MG63 (cell line): Measurements from ENCODE around the gene RNF111. TPM values are rescaled to one million over a fixed set of nuclear protein-coding genes. Genes with fewer than 3 reads are reported as not detected.

Experiments
- DNase-seq: peaks from one replicate; pipeline ENCODE4 v3.0.0-alpha.2; 2020
- H3K27me3 ChIP-seq: fragments of 250-450 bp; sonication (Bioruptor Pico); 2 replicates; pipeline ENCODE4 v1.5.1; 2020; ENCODE audit warnings: mild to moderate bottlenecking, moderate library complexity
- H3K36me3 ChIP-seq: fragments of 250-450 bp; sonication (Bioruptor Pico); 2 replicates; pipeline ENCODE4 v1.5.1; 2020; ENCODE audit warnings: mild to moderate bottlenecking, moderate library complexity
- H3K4me3 ChIP-seq: fragments of 250-450 bp; sonication (Bioruptor Pico); 2 replicates; pipeline ENCODE4 v1.5.1; 2020; ENCODE audit warnings: mild to moderate bottlenecking, moderate library complexity
- H3K9me3 ChIP-seq: fragments of 250-450 bp; sonication (Bioruptor Pico); 2 replicates; pipeline ENCODE4 v1.5.1; 2020; ENCODE audit warnings: mild to moderate bottlenecking, moderate library complexity
- total RNA-seq: library from RNA; depleted of rRNA; stranded (reverse); fragments of >200 nt; shearing (Covaris generic); gene quantifications from 2 replicates; pipeline ENCODE4 v1.2.3, GENCODE V29; 2014; ENCODE audit warnings: low replicate concordance; rRNA removed

RNF111 gene
- 11.8 and 16.0 TPM in 2 replicates for total RNA-seq

GRCh38 chr15:58987491-58988005 is at the start of gene RNF111:
TSS of gene RNF111 (plus strand) at chr15:58987663. CDS start at chr15:59030823, 43,160 bp downstream.
- Histone ChIP-seq H3K27me3 (no peaks in the 10 kb centered on the region), H3K9me3 (no peaks in the 10 kb centered on the region), H3K4me3 (peak within 1 kb of the TSS; percentile 97), H3K36me3 (peaks cover 12% of the 10 kb centered on the region)
- DNase-seq, result peak; percentile 95

- Histone ChIP-seq H3K36me3 (no peaks in the 10 kb centered on the region), H3K9me3 (peaks cover 2% of the 10 kb centered on the region; the same call in 1 of the 2 replicates), H3K27me3 (no peaks in the 10 kb centered on the region), H3K4me3 (no peak overlapping the region)
- peak; percentile 12 for DNase-seq
Observed at GRCh38 chr15:58947179-58947578, 40.3 kb upstream of the RNF111 start.

GRCh38 chr15:58951388-58952007 is 36.0 kb upstream of the RNF111 start:
- peak; percentile 23 for DNase-seq
- H3K9me3 ChIP-seq, result peaks cover 2% of the 10 kb centered on the region; the same call in 1 of the 2 replicates
- no peaks in the 10 kb centered on the region for H3K36me3 ChIP-seq
- H3K27me3 ChIP-seq, result no peaks in the 10 kb centered on the region
- H3K4me3 ChIP-seq, result no peak overlapping the region

- Histone ChIP-seq H3K36me3 (no peaks in the 10 kb centered on the region), H3K27me3 (no peaks in the 10 kb centered on the region), H3K9me3 (peaks cover 2% of the 10 kb centered on the region; the same call in 1 of the 2 replicates), H3K4me3 (no peak overlapping the region)
- DNase-seq, result no peak
Observed at GRCh38 chr15:58952751-58953150, 34.7 kb upstream of the RNF111 start.

- Histone ChIP-seq H3K4me3 (no peak overlapping the region), H3K27me3 (no peaks in the 10 kb centered on the region), H3K9me3 (no peaks in the 10 kb centered on the region), H3K36me3 (no peaks in the 10 kb centered on the region)
- DNase-seq, result peak; percentile 41
Observed at GRCh38 chr15:58957101-58957973, 30.1 kb upstream of the RNF111 start.

GRCh38 chr15:58958811-58959210 is 28.7 kb upstream of the RNF111 start:
- H3K4me3 ChIP-seq, result no peak overlapping the region
- no peaks in the 10 kb centered on the region for H3K9me3 ChIP-seq
- H3K27me3 ChIP-seq, result no peaks in the 10 kb centered on the region
- no peaks in the 10 kb centered on the region for H3K36me3 ChIP-seq
- DNase-seq, result no peak

- Histone ChIP-seq H3K27me3 (no peaks in the 10 kb centered on the region), H3K4me3 (no peak overlapping the region), H3K9me3 (no peaks in the 10 kb centered on the region), H3K36me3 (no peaks in the 10 kb centered on the region)
- DNase-seq, result no peak
Observed at GRCh38 chr15:58962136-58962535, 25.3 kb upstream of the RNF111 start.

- Histone ChIP-seq H3K27me3 (no peaks in the 10 kb centered on the region), H3K36me3 (no peaks in the 10 kb centered on the region), H3K4me3 (no peak overlapping the region), H3K9me3 (no peaks in the 10 kb centered on the region)
- DNase-seq, result no peak
Observed at GRCh38 chr15:58962662-58963565, 24.5 kb upstream of the RNF111 start.

GRCh38 chr15:58966698-58967097 is 20.8 kb upstream of the RNF111 start:
- no peak for DNase-seq
- Histone ChIP-seq H3K36me3 (no peaks in the 10 kb centered on the region), H3K9me3 (no peaks in the 10 kb centered on the region), H3K4me3 (no peak overlapping the region), H3K27me3 (no peaks in the 10 kb centered on the region)

GRCh38 chr15:58967479-58967878 is 20.0 kb upstream of the RNF111 start:
- no peaks in the 10 kb centered on the region for H3K9me3 ChIP-seq
- no peak overlapping the region for H3K4me3 ChIP-seq
- H3K36me3 ChIP-seq, result no peaks in the 10 kb centered on the region
- DNase-seq, result no peak
- H3K27me3 ChIP-seq, result no peaks in the 10 kb centered on the region

GRCh38 chr15:58977887-58978286 is 9.6 kb upstream of the RNF111 start:
- Histone ChIP-seq H3K27me3 (no peaks in the 10 kb centered on the region), H3K36me3 (no peaks in the 10 kb centered on the region)
- no peak for DNase-seq

GRCh38 chr15:58980351-58980939 is 7.0 kb upstream of the RNF111 start:
- Histone ChIP-seq H3K9me3 (no peaks in the 10 kb centered on the region), H3K36me3 (no peaks in the 10 kb centered on the region), H3K27me3 (no peaks in the 10 kb centered on the region), H3K4me3 (no peak overlapping the region)
- DNase-seq, result no peak

More at GRCh38 chr15:58977887-58978286, 9.6 kb upstream of the RNF111 start:
- H3K9me3 ChIP-seq, result no peaks in the 10 kb centered on the region
- H3K4me3 ChIP-seq, result no peak overlapping the region

- no peak for DNase-seq
- H3K27me3 ChIP-seq, result no peaks in the 10 kb centered on the region
- H3K36me3 ChIP-seq, result no peaks in the 10 kb centered on the region
- H3K4me3 ChIP-seq, result no peak overlapping the region
- H3K9me3 ChIP-seq, result no peaks in the 10 kb centered on the region
Observed at GRCh38 chr15:58981808-58982475, 5.5 kb upstream of the RNF111 start.

GRCh38 chr15:58983261-58983660 is 4.2 kb upstream of the RNF111 start:
- Histone ChIP-seq H3K4me3 (no peak overlapping the region), H3K36me3 (no peaks in the 10 kb centered on the region), H3K9me3 (no peaks in the 10 kb centered on the region), H3K27me3 (no peaks in the 10 kb centered on the region)
- no peak for DNase-seq

- Histone ChIP-seq H3K4me3 (no peak overlapping the region), H3K36me3 (no peaks in the 10 kb centered on the region; the same call in 1 of the 2 replicates), H3K9me3 (no peaks in the 10 kb centered on the region), H3K27me3 (no peaks in the 10 kb centered on the region)
- no peak for DNase-seq
Observed at GRCh38 chr15:58985443-58985842, 2.0 kb upstream of the RNF111 start.

- H3K27me3 ChIP-seq, result no peaks in the 10 kb centered on the region
- no peak for DNase-seq
- no peaks in the 10 kb centered on the region for H3K9me3 ChIP-seq
- H3K36me3 ChIP-seq, result peaks cover 10% of the 10 kb centered on the region
- peak overlapping the region; percentile 97 for H3K4me3 ChIP-seq
Observed at GRCh38 chr15:58987036-58987435, 427 bp upstream of the RNF111 start.
